HG02642 (cell line): Measurements from ENCODE around the gene GRID1.
"Not testable (repeated sequence)": the region's sequence is repeated elsewhere in the genome, so short reads cannot be mapped to it uniquely, and the experiment has no call there.

Source experiments
- ATAC-seq: cut with Tn5 transposase; IDR thresholded peaks from one replicate; pipeline ENCODE4 v1.9.1; 2021; ENCODE audit warnings: mild to moderate bottlenecking; ENCODE audit not compliant: unreplicated experiment, poor library complexity

The GRID1 gene

GRCh38 chr10:86037096-86037495, 329.5 kb downstream of the GRID1 start:
- ATAC-seq: no peak

GRCh38 chr10:86036544-86036831, 330.1 kb downstream of the GRID1 start:
- ATAC-seq: no peak

GRCh38 chr10:86035791-86036543, 330.6 kb downstream of the GRID1 start:
- ATAC-seq: no peak

DNA sequence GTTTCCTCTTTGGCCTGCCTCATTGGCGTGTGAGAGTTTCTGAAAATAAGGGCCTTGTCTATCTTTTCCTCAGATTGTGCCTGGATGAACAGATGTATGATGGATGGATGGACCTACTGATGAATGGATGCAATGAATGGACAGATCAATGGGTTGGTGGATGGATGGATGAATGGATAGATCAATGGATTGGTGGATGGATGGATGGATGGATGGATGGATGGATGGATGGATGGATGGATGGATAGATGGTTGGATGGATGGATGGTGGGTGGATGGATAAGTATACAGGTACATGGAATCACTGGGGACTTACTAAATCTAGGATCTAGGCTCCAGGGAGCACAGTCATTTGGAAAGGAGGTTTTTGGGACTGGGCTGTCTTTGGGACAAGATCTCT, 331.9 kb downstream of the GRID1 start:
- no peak for ATAC-seq

DNA sequence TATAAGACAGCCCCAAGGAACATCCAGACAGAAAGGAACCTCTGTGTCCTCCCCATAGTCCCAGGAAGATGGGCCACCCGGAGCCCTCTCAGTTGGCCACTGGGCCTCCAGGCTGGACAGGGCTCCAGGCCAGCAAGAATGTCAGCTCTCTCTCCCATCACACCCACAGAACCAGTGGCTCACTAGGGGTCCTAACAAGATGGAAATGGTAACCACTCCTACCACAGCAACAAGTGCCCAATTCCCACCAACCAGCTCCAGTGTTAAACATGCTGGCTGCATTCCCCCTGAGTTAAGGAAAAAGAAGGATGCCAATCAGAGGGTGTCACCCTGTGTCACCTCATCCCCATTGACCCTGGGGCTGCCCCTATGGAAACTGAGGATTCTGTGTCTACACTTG, 333.0 kb downstream of the GRID1 start:
- ATAC-seq: no peak

- not testable (repeated sequence) for ATAC-seq
Observed at GRCh38 chr10:86032087-86032486, 334.5 kb downstream of the GRID1 start.

DNA sequence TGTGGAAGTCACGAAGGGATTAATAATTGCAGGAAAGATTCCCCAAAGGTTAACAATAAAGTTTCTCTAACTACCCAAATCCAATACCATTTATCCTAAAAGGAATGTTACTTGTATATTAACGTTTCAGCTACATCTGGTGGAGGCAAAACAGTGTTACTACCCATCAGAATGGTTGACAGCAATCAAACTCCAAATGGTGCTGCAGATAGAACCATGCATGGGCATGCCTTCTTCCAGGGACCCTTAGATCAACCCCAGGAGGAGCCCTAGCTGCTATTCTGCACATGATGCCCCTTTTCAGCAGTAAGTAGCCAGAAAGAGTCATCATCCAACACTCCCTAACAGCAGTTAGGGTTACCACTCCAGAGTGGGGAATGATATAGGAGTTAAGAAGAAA, 336.3 kb downstream of the GRID1 start:
- no peak for ATAC-seq

- ATAC-seq: no peak
Observed at GRCh38 chr10:86027346-86027745, 339.2 kb downstream of the GRID1 start.

DNA sequence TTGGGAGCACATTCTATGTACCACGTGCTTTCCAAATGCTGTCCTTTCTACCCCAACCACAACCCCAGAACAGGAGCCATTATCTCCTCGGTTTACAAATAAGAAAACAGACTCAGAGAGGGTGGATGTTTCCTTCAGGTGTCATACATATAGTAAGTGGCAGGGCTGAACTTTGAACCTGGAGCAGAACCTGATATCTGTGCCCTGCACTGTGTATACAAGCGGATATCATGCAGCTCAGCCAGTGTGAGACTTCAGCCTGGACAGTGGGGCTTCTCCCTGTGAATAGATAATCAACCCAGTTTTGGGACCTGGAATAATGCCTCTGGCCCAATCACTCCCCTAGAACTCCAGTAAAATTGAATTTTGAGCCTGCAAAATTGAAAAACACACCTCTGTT, 341.1 kb downstream of the GRID1 start:
- no peak for ATAC-seq

GRCh38 chr10:86024281-86025041, 342.1 kb downstream of the GRID1 start:
- no peak for ATAC-seq

DNA sequence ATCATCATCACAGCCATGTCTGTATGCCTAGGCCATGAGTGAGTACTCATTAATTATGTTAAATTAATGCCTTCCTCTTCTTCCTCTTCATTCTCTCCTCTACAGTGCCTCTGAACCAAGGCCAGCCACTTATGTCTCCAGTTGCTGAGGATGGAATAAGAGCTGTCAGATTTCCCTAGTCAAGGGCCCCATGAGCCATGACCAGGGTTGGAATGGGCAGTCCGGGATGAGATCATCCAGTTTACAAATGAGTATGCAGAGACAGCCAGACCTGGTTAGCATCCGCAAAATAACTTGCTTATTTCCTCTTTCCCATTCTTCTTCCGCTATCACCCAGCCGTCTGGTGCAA, 342.7 kb downstream of the GRID1 start:
- no peak for ATAC-seq

- ATAC-seq: no peak
Observed at GRCh38 chr10:86023336-86023735, 343.3 kb downstream of the GRID1 start.

DNA sequence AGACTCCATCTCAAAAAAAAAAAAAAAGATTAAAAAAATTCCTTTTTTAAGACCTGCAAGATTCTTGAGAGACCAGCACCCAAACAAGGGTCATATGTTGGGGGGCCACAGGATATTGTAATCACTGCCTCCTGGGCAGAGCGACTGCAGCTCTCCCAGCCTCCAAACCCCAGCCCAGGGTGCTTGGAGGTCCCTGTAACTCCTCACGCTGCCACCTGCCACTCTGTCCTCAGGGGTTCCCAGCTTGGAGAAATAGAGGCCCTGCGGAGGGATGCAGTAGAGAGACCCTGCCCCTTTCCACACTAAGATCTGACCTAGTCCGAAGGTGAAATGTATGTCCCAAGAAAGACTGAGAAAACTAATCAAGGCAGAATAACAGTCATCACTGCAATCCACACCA, 343.7 kb downstream of the GRID1 start:
- ATAC-seq: no peak

DNA sequence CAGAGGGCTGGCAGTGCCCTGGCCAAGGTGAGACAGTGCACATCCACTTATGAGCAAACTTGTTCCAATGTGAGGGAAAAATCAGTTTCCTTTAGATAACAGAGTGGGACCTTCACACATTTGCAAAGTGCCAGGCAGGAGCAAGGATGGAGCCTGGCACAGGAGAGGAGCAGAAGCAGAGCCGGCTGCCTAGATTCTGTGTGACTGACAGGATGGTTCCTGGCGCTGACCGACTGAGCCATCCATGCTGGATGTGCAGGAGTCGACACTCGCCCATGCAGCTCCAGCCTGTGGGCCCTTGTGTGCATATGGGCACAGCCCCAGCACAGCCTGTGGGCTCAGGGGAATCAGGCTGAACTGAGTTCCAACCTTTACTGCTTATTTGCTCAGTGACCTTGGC, 346.5 kb downstream of the GRID1 start:
- no peak for ATAC-seq

DNA sequence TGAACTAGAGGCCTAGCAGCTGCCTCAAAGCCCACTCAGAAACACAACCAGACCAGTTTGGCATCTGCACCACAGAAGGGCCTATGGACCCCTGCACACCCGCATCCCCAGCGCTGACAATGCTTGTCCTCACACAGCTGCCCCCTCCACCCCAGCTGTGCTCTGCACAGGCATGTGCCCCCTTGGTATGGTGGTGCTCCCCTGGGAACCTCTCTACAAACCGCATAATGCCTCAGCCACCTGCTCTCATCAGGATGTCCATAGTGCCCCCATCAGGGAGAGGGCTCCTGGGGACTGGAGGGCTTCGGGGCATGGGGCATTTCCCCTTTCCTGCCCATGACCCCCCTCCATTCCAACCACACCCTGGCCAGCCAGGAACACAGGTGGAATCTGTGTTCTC, 347.5 kb downstream of the GRID1 start:
- ATAC-seq: no peak

GRCh38 chr10:86018735-86019058, 347.9 kb downstream of the GRID1 start:
- ATAC-seq: no peak

DNA sequence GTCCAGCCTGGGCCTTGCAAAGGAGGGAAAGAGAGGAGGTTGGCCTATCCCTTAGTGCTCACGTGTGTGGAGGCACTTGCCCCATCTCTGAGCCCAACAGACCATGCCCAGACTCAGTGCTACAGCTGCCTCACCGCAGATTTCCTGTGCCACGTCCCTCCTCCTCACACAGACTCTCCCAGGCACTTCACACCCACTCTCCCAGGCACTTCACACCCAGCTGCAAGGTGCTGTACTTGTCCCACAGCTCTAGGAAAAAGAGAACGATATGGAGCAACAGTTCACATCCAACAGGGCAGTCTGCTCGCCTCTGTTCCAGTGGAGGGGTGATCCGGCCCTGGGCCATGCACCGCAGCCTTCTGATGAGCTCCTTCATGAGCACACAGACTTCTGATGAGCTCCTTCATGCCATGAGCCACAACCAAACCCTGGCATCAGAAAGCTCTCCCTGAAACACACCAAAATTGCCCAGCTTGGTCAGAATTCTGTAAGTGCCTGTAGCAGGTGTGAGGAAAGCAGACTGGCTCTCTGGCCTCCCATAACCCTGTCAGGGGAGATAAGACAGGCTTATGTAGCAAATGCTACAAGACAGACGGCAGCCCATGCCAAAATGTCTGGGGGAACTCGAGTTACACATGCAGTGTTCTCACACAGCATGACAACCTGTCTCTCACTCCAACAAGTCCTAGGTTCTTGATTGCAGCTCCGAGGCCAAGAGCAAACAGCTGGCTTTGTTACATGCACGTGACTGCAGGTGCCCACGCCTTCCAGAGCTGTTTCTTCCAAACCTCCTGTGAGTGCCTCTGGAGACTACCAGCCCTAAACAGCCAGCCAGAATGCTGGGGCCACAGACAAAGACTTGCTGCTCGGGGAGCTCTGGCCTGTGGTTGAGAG, 348.5 kb downstream of the GRID1 start:
- no peak for ATAC-seq

GRCh38 chr10:86013568-86013967, 353.0 kb downstream of the GRID1 start:
- ATAC-seq: no peak

DNA sequence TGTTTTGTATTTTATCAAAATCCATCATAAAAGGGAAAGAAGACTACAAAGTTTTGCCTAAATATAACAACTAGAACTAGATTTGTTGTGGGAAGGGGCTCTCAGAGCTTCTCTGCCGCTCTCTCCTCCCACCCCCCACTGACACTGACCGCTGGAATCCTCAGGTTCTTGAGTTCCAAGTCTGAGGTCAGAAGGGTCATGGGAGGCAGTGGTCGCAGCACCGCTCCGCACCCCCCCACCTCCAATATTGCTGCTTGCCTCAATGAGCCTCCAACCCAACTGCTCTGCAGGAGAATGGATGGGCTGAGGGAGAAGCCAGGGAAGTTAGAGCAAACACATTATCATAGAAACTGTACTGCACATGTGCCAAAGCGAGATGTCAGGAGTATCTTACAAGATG, 359.4 kb downstream of the GRID1 start:
- ATAC-seq: no peak

DNA sequence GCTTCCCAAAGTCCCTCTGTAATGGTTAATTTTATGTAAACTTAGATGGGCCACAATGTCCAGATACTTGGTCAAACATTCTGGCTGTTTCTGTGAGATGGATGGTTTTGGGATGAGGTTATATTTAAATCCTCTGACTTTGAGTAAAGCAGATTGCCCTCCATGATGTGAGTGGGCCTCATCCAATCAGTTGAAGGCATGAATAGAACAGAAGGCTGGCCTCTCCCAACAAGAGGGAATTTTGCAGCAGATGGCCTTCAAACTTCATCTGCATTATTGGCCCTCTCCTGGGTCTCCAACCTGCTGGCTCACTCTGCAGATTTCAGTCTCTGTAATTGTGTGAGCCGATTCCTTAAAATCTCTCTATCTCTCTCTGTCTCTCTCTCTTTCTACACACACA, 362.3 kb downstream of the GRID1 start:
- ATAC-seq: no peak

GRCh38 chr10:86003201-86003621, 363.4 kb downstream of the GRID1 start:
- ATAC-seq: no peak
